Right lung (tissue), 5 donors: ENCODE data around the gene ARHGAP4. TPM values are rescaled to one million over a fixed set of nuclear protein-coding genes. Genes with fewer than 3 reads are reported as not detected.

Experiments
- DNase-seq, 2 donors: peaks; one replicate each; pipeline ENCODE4 v3.0.0-alpha.2; 2013
- polyA plus RNA-seq, 5 donors: library from polyadenylated mRNA; unstranded; fragments of 120-200 nt; gene quantifications; one replicate each; pipeline versions ENCODE4 v1.2.1 to v1.2.3, GENCODE V29; 2013; ENCODE audit warnings: inconsistent platforms in 1 of 5, low replicate concordance in 1 of 5; ENCODE audit not compliant: insufficient read length in 5 of 5, insufficient read depth in 1 of 5

The ARHGAP4 gene
- polyA plus RNA-seq, 5 donors: 17.1 to 29.6 (median 25.4) TPM

DNA sequence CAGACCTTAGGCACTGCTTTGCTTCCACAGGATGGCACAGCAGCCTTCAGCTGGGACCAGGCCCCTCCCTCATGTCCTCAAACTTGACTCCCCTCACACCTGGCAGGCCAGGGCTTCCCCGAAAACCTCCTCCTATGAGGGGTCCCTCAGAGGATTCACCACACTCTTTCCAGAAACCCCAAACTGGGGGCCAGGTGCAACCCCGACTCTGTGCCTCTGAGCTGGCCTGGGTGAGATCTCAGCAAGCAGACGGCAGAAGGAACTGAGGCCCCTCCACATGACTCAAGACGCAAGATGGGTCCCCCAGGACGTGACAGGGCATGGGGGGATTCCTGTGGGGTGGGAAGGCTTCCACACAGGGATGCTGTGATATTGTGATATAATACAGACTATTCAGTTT is 39.3 kb upstream of the ARHGAP4 start:
- DNase-seq: no peak

DNA sequence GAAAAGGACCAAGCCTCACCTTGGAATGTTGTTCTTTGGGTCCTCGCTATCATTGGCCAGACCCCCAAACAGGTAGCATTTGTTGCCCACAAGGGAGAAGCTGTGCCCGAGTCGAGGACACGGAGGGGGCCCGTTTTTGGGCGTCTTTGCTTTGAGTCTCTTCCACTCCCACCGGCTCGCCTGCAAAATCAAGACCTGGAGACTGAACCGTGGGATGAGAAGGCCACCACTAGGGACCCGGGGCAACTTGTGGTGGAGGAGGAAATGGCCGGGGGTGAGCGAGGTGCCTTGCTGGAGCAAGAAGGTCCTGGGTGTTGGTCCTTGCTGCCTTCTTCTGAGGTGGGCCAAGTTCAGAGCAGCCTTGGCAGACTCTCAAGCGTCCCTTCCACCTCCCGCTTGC is 38.0 kb upstream of the ARHGAP4 start:
- no peak for DNase-seq

GRCh38 chrX:153963546-153963945 is 37.5 kb upstream of the ARHGAP4 start:
- DNase-seq: no peak

- DNase-seq: no peak
These were observed 35.2 kb upstream of the ARHGAP4 start for GRCh38 chrX:153961292-153961691.

- no peak for DNase-seq
These were observed 34.7 kb upstream of the ARHGAP4 start for GRCh38 chrX:153960786-153961185.

DNA sequence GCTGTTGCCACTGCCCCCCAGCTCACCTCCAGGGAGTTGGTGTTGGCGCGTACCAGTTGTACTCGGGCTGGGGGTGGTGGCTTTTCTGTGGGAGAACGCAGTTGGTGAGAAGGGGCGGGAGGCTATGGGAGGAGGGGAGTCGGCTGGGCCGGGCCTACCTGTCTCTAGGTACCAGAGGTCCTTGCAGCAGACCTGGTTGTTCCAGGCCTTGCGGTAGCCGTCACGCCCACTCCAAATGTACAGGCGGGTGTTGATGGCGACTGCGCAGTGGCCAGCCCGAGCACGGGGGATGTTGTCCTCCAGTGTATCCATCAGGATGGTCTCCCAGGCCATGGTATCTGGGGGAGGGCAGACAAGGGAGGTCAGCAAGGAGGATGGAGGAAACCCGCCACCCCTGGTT is 34.0 kb upstream of the ARHGAP4 start:
- no peak for DNase-seq

- no peak for DNase-seq
These were observed 33.6 kb upstream of the ARHGAP4 start for GRCh38 chrX:153959649-153960048.

GRCh38 chrX:153958605-153959004 is 32.5 kb upstream of the ARHGAP4 start:
- no peak for DNase-seq

DNA sequence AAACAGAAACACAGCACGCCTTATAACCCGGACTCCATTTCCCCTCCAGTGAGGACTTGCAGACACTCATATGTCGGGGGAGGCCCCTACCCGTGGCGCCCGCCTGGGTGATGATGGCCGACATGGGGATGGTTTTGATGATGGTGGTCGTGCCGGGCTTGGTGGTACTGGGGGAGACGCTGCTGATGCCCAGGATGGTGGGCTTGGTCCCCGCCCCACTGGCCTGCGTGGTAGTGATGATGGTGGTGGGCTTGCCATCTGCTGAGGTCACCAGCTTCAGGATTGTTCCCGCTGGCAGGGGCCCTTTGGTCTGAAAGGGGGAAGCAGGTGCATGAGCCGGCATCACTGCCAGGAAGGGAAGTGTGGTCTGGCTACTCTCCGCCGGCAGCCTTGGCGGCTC is 31.2 kb upstream of the ARHGAP4 start:
- no peak for DNase-seq

- DNase-seq: no peak
These were observed 30.2 kb upstream of the ARHGAP4 start for GRCh38 chrX:153956044-153956907.

- no peak for DNase-seq
These were observed 29.2 kb upstream of the ARHGAP4 start for GRCh38 chrX:153955228-153955732.

GRCh38 chrX:153954558-153955227 is 28.6 kb upstream of the ARHGAP4 start:
- DNase-seq: no peak

- DNase-seq: no peak
These were observed 28.0 kb upstream of the ARHGAP4 start for GRCh38 chrX:153953892-153954557.

DNA sequence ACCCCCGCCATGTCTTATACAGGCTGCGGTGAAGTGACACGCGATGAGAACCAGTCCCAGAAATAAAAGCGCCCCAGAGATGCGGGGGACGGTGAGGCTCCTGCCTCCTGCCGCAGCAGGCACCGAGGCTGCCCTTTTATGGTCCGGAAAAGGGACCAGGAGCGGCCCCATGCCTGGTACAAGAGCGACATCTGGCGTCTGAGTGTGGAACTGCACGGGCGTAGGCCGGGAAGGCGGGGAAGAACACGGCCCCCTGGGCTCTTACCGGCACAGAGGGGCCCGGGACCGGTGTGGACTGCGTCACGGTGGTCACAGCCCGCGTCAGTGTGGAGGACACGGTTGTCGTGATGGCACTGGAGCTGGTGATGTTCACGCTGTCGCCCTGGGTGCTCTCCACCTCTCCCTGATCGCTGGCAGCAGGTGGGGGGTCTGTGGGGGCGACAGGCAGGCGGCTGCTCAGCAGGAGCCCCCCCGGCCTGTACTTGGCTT is 27.3 kb upstream of the ARHGAP4 start:
- peak; percentile 55 to 59 for DNase-seq

DNA sequence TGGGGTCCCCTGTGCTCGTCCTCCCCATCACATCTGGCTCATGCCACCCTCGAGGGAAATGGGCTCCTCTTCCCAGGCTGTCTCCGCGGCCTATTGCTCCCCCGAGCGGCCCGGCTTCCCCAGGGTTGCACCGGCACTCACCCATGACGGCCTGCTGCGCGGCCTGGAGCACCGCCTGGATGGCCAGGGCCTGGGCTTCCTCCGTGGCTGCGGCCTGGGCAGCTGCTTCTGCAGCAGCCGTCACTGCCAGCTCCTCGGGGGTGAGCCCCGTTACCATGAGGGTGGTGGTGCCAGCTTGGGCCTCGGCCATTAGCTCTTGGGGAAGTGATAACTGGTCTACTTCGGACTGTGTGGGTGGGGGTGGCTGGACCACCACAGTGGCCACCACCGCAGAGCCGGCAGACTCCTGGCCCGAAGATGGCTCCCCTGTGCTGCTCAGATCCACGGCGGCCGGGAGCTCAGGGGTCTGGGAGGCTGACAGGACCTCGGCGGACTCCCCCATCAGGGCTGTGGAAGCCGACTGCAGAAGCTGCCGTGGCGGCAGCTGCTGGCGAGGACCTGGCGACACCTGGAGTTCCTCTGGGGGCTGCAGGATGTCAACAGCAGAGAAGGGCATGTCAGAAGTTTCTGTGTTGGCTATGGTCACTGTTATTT is 26.4 kb upstream of the ARHGAP4 start:
- DNase-seq: no peak

DNA sequence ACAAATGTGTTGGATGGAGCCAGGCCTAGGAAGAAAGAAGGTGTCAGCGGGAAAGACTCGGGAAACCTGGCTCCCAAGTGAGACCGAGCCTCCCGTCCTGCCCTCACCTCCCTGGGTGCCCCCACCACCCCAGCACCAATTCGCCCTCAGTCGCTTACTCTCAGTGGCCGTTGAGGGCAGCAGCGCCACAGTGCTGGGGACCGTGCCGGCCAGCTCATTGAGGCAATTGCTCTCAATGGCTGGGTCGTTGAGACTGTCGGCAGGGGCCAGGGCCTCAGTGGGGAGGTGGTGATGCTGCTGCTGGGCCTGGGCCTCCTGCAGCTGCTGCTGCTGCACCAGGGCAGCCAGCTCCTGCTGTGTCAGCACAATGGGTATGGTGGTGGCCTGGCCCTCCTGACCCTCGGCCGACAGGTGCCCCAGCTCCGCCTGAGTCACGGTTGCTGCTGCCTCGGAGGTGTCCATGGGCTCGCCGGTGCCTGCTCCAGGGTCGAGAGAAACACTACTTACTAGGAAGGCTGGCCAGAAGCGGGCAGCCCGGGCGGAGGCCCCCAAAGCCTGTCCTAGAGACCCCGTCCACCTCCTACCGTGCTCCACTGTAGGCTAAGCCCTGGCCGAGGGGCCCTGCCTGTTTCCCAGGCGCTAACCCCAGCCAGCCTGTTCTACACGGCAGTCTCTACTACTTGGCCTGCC is 25.8 kb upstream of the ARHGAP4 start:
- DNase-seq: no peak

DNA sequence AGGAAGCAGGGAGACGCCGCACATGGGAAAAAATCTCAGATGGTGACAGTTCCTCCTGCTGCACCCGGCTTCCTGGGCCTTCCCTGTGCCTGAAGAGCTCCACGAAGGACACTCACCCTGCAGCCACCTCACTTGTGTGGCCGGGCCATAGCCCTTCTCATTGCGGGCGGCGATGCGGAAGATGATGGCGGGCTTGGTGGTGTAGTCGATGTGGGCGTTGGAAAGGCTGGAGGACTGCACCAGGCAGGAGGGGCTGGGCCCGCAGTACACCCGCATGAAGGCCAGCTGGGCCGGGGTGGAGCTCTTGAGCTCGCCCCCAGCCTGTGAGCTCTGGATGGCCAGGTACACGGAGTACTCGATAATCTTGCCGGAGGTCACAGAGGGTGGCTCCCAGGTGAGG is 24.1 kb upstream of the ARHGAP4 start:
- DNase-seq: no peak

- no peak for DNase-seq
These were observed 23.1 kb upstream of the ARHGAP4 start for GRCh38 chrX:153948847-153949805.

DNA sequence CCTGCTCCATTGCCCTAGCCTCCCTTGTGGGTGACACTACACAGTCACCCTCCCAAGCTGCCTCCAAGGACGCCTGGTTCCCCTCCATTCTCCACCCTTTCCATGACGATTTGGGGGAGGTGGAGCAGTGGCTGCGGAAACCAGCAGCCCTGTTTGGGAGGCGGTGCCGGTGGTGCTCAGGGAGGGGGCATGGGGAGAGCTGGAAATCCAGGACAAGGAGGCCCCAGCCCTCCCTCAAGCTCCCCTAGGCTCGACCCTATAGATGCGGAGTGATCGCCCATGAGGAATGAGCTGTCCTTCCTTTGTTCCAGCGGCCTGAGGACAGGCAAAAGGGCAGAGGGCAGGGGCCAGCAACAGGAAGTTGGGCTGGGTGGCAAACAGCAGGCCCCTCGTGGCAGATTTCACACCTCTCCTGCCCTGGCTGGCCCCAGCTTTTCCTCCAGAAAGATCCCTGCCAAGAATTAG is 22.0 kb upstream of the ARHGAP4 start:
- no peak for DNase-seq
